ENCODE data around the gene CITED4.
"Not testable (repeated sequence)": the region's sequence is repeated elsewhere in the genome, so short reads cannot be mapped to it uniquely, and the experiment has no call there.

CITED4 gene

GRCh38 chr1:40896482-40896881 lies 34.3 kb upstream of the CITED4 start:
- no peak for TF ChIP-seq CTCF (IDR thresholded peaks at IDR 0.05; ENCODE audit: low read depth, low read length, missing control alignments)
- no peak overlapping the region for H3K4me3 ChIP-seq (ENCODE audit: low read depth, low read length)
- in situ Hi-C loops (cut with HindIII; ENCODE audit: low sequenced_read_pairs), result no loop called here
- DNase-seq (ENCODE audit: low read depth), result no peak

- in situ Hi-C loops (cut with HindIII; ENCODE audit: low sequenced_read_pairs), result no loop called here
- DNase-seq (ENCODE audit: low read depth), result no peak
- TF ChIP-seq CTCF (IDR thresholded peaks at IDR 0.05; ENCODE audit: low read depth, low read length, missing control alignments), result no peak
- no peak overlapping the region for H3K4me3 ChIP-seq (ENCODE audit: low read depth, low read length)
Measured at GRCh38 chr1:40895601-40896000, 33.4 kb upstream of the CITED4 start.

- in situ Hi-C loops (cut with HindIII; ENCODE audit: low sequenced_read_pairs); DNase-seq (ENCODE audit: low read depth); H3K4me3 ChIP-seq (ENCODE audit: low read depth, low read length): not testable (repeated sequence)
Measured at GRCh38 chr1:40894858-40895257, 32.7 kb upstream of the CITED4 start.

GRCh38 chr1:40894455-40894854 lies 32.3 kb upstream of the CITED4 start:
- no peak for DNase-seq (ENCODE audit: low read depth)
- TF ChIP-seq CTCF (IDR thresholded peaks at IDR 0.05; ENCODE audit: low read depth, low read length, missing control alignments), result no peak
- in situ Hi-C loops (cut with HindIII; ENCODE audit: low sequenced_read_pairs), result no loop called here
- H3K4me3 ChIP-seq (ENCODE audit: low read depth, low read length), result no peak overlapping the region

- in situ Hi-C loops (cut with HindIII; ENCODE audit: low sequenced_read_pairs), result no loop called here
- no peak overlapping the region for H3K4me3 ChIP-seq (ENCODE audit: low read depth, low read length)
- TF ChIP-seq CTCF (IDR thresholded peaks at IDR 0.05; ENCODE audit: low read depth, low read length, missing control alignments), result no peak
- DNase-seq (ENCODE audit: low read depth), result no peak
Measured at GRCh38 chr1:40893946-40894345, 31.8 kb upstream of the CITED4 start.

GRCh38 chr1:40892354-40892753 lies 30.2 kb upstream of the CITED4 start:
- no peak for DNase-seq (ENCODE audit: low read depth)
- H3K4me3 ChIP-seq (ENCODE audit: low read depth, low read length), result no peak overlapping the region
- TF ChIP-seq CTCF (IDR thresholded peaks at IDR 0.05; ENCODE audit: low read depth, low read length, missing control alignments), result no peak
- in situ Hi-C loops (cut with HindIII; ENCODE audit: low sequenced_read_pairs), result no loop called here

GRCh38 chr1:40890771-40891170 lies 28.6 kb upstream of the CITED4 start:
- DNase-seq (ENCODE audit: low read depth), result no peak
- no peak overlapping the region for H3K4me3 ChIP-seq (ENCODE audit: low read depth, low read length)
- no peak for TF ChIP-seq CTCF (IDR thresholded peaks at IDR 0.05; ENCODE audit: low read depth, low read length, missing control alignments)
- in situ Hi-C loops (cut with HindIII; ENCODE audit: low sequenced_read_pairs), result no loop called here
